HG03159 (cell line): ENCODE measurements around the gene UFL1.
"Not testable (repeated sequence)": the region's sequence is repeated elsewhere in the genome, so short reads cannot be mapped to it uniquely, and the experiment has no call there.

Experiments
- ATAC-seq: cut with Tn5 transposase; IDR thresholded peaks from one replicate; pipeline ENCODE4 v1.9.1; 2021; ENCODE audit warnings: mild to moderate bottlenecking, moderate library complexity; ENCODE audit not compliant: unreplicated experiment

Gene UFL1

GRCh38 chr6:96521644-96522464 lies at the start of gene UFL1:
UFL1 (plus strand) TSS chr6:96521806; CDS start chr6:96521874, 68 bp downstream.
- ATAC-seq: peak; percentile 98

GRCh38 chr6:96472291-96472690 lies 49.3 kb upstream of the UFL1 start:
- not testable (repeated sequence) for ATAC-seq

DNA sequence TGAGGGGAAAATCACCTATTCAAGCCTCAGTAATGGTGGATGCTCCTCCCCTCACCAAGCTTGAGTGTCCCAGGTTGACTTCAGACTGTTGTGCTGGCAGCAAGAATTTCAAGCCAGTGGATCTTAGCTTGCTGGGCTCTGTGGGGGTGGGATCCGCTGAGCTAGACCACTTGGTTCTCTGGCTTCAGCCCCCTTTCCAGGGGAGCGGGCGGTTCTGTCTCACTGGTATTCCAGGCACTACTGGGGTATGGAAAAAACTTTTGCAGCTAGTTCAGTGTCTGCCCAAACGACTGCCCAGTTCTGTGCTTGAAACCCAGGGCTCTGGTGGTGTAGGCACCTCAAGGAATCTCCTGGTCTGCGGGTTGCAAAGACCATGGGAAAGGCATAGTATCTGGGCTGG lies 42.9 kb upstream of the UFL1 start:
- ATAC-seq: no peak

- ATAC-seq: no peak
Observed at GRCh38 chr6:96491926-96492325, 29.7 kb upstream of the UFL1 start.

GRCh38 chr6:96499781-96500180 lies 21.8 kb upstream of the UFL1 start:
- ATAC-seq: no peak

GRCh38 chr6:96502915-96503314 lies 18.7 kb upstream of the UFL1 start:
- no peak for ATAC-seq

DNA sequence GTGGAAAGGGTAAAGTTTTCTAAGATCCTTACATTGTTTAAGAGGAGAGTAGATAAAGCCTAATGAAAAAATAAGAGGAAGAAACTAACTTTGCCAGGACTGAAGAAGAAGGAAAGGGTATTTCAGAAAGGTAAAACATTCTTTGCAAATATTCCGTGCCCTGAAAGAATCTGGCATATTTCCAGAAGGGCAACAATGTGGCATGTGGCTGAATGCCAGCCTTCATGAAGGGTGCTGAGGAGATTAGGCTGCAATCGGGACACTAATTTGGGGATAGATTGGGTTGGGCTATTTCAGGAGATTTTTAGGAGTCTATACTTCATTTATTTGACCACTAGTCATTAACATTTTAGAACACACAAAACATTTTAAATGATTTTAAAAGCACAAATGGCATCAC lies 16.2 kb upstream of the UFL1 start:
- ATAC-seq: no peak

GRCh38 chr6:96509281-96509680 lies 12.3 kb upstream of the UFL1 start:
- ATAC-seq: no peak

DNA sequence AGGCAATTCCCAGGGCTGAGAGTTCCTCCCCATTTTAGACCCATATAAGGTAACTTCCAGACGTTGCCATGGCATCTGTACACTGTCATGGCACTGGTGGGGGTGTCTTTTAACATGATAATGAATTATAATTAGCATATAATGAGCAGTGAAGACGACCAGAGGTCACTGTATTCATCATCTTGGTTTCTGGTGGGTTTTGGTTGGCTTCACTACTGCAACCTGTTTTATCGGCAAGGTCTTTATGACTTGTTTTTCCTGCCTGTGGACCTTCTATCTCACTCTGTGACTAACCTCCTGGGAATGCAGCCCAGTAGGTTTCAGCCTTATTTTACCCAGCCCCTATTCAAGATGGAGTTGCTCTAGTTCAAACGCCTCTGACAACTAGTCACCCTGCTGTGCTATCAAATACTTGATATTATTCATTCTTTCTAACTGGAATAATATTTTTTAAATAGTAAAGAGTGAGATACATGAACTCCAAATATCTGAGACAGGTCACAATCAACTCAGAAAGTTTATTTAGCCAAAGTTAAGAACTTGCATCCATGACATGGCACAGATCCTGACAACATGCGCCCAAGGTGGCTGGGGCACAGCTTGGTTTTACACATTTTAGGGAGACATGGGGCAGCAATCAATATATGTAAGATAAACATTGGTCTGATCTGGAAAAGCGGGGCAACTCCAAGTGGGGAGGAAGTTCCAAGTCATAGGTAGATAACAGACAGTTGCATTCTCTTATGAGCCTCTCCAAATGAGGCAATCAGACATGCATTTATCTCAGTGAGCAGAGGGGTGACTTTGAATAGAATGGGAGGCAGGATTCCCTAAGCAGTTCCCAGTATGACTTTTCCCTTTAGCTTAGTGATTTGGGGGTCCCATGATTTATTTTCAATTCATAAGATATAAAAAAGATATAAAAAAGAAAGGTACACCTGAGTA lies 1.2 kb upstream of the UFL1 start:
- ATAC-seq: no peak

DNA sequence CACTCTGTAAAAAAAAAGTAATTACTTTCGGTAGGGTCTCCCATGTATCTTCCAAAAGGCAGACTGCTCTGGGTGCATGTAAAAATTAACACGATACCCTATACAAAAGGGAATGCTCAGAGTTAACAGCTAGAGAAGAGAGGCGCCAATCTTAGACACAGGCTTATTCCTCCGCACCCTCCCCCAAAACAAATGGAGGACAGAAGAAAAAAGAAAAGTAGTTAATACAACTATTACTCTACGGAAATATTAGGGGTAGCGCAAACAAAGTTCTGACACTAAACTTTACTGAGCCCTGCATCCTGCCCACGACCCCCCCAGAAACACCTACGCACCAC lies 331 bp upstream of the UFL1 start:
- peak; percentile 28 for ATAC-seq

DNA sequence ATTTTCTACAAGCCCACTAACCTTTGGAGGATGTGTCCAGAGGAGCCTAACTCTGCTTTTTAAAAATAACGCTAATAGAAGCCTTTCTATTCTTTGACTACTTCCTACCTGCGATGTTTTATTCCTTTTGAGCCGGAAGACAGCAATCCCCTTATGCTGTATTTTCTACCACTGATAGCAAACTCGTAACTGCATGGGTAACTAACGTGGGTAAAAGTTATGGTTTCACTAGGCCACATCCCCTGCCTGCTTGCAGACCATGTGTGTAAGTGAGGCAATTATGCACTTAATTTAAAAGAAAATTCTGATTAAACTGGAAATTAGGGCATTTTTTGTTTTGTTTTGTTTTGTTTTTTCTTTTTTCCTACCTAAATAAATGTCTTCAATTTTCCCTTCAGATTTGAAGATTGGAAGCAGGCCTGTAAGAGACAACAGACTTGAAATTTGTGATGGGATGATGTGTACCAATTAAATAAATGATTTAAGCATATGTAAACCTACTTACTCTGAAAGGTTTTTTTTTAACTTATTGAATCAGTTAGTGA lies 931 bp downstream of the UFL1 start:
- ATAC-seq: peak; percentile 21

DNA sequence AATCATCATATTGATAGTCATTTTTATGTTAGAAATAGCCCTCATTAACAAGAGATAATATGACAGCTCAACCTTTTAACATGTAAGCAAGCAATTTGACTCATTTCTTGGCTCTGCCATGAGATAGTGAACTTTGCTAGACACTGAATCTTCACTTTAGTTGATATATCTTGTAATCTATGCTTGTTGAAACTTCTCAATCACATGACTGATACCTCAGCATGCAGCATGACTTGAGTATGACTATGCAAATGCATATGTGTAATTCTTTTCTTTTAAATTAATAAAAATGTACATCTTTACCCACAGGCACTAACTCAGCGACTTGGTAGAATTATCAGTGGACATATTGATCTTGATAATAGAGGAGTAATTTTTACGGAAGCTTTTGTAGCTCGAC lies 6.6 kb downstream of the UFL1 start:
- ATAC-seq: no peak

GRCh38 chr6:96532399-96532798 lies 10.8 kb downstream of the UFL1 start:
- peak; percentile 45 for ATAC-seq

GRCh38 chr6:96537726-96538125 lies 16.1 kb downstream of the UFL1 start:
- ATAC-seq: no peak

DNA sequence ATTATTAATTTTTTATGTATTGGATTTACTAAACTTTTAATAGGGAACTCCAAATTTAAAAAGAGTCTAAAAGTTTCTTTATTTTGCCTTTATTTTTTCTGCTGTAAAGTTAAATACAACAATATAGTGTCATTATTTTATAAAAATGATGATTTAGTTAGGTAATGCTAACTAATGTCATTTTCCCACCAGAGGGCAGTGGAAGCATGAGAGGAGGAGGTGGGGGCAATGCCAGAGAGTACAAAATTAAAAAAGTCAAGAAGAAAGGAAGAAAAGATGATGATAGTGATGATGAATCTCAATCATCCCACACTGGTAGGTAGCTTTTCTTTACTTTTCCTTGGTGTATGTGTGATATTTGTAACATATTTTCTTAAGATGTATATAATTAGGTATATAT lies 21.1 kb downstream of the UFL1 start:
- ATAC-seq: peak; percentile 60

DNA sequence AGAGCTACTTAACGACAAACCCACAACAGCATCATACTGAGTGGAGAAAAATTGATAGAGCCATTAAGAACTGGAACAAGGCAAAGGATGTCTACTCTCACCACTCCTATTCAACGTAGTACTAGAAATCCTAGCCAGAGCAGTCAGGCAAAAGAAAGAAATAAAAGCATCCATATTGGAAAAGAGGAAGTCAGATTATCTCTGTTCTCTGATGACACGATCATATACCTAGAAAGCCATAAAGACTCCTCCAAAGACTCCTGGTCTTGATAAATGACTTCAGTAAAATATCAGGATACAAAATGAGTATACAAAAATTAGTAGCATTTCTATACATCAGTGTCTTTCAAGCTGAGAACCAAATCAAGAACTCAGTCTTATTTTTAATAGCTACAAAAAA lies 24.3 kb downstream of the UFL1 start:
- ATAC-seq: no peak

DNA sequence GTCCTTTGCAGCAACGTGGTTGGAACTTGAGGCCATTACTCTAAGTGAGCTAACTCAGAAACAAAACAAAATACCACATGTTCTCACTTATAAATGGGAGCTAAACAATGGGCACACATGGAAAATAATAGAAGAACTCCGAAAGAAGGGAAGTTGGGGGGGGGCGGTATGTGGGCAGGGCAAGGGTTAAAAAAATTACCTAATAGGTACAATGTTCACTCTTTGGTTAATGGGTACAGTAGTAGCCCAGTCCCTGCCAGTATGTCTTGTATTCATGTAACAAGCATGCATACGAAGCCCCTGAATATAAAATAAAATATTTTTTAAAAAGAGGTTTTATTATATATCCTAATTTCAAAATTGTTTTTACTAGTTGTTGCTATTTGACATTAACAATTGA lies 26.0 kb downstream of the UFL1 start:
- no peak for ATAC-seq

DNA sequence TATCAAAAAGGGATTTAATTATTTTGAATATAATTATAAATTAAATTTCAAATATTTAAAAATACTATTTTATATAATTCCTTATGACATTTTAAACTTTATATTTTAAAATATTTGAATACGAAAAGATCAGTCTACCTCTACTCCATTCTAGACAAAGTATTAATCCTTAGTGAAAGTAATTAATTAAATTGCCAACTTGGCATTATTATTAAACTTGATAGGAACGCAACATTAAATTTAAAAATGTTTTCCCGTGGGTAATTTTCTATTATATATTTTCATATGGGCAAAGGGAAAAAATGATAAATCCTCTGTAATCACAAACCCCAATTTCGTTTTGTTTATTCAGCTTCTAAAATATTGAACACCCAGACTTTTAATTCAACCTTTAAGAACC lies 33.0 kb downstream of the UFL1 start:
- ATAC-seq: no peak

DNA sequence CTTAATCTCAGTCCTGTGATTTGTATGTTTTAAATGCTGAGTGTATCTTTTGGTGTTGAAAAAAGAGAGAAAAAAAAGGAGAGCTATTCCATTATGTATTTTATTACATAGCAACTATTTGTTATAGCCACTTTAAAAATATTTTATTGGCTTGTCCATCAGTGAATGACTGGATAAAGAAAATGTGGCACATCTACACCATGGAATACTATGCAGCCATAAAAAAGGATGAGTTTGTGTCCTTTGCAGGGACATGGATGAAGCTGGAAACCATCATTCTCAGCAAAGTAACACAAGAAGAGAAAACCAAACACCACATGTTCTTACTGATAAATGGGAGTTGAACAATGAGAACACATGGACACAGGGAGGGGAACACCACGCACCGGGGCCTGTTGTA lies 38.1 kb downstream of the UFL1 start:
- not testable (repeated sequence) for ATAC-seq

DNA sequence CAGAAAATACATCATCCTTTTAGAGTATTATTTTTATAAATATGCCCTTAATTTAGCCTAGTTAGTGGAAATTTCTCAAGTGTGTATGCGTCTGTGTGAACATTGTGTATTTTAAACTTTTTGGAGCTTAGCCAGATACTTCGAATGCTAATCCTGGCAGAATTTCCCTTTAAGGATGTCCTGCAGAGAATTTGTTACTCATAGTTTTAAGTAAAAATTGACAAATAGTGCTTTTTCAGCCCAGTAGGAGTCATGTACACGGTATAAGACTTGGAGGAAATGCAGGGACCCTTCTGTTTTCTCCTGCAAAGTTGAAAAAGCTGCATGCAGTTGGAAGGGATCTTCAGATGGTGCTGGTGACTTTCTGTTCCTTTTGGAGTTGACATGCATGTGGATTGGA lies 41.3 kb downstream of the UFL1 start, which contains the start of gene FHL5:
TSS of gene FHL5 (plus strand) at position 243 of the 400 bp plus-strand sequence. CDS start 40,486 bp downstream, outside the sequence.
- ATAC-seq: no peak

DNA sequence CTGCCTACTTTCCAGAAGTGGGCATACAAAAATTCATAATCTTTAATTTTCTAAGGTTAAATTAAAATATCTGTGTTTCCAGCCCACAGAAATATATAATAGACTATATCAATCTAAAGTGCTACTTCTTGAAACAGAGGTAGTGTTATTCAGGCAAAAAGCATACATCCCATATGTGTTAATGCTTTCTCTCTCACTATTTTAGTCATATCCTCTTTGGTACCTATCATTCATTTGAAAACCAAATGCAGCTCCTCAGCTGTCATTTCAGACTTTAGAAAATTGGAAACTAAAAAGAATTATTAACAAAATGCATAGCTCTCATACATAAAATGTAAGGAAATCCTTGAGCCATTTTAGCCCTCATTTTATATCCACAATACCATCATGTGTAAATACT lies 42.2 kb downstream of the UFL1 start:
- peak; percentile 81 for ATAC-seq

DNA sequence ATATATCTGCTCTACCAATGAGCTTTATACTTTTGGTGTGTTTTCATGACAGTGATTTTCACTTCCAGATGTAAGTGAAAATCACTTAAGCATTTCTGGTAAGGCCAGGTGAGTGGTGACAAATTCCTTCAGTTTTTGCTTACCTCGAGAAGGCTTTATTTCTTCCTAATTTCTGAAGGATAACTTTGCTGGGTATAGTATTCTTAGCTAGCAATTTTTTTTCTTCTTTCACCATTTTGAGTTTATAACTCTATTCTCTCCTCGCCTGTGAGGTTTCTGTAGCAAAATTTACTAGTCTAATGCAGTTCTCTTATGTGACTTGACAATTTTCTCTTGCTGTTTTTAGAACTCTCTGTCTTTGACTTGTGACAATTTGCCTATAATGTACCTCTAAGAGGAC lies 48.4 kb downstream of the UFL1 start:
- no peak for ATAC-seq
